Suprapubic skin (tissue), 4 donors: Measurements from ENCODE around the gene SEPTIN11. TPM values are rescaled to one million over a fixed set of nuclear protein-coding genes. Genes with fewer than 3 reads are reported as not detected.

Source experiments
- DNase-seq, 2 donors: peaks; one replicate each; pipeline ENCODE4 v3.0.0-alpha.2; 2019; ENCODE audit warnings: low spot score in 2 of 2
- H3K27ac ChIP-seq: fragments of 200-600 bp; sonication (generic); one replicate; pipeline ENCODE4 v1.5.1; 2019
- H3K27me3 ChIP-seq: fragments of 200-600 bp; sonication (generic); one replicate; pipeline ENCODE4 v1.5.1; 2019
- H3K36me3 ChIP-seq: fragments of 200-600 bp; sonication (generic); one replicate; pipeline ENCODE4 v1.5.1; 2019
- H3K4me1 ChIP-seq: fragments of 200-600 bp; sonication (generic); one replicate; pipeline ENCODE4 v1.5.1; 2019
- H3K4me3 ChIP-seq: fragments of 200-600 bp; sonication (generic); one replicate; pipeline ENCODE4 v1.5.1; 2019; ENCODE audit warnings: mild to moderate bottlenecking
- H3K9me3 ChIP-seq: fragments of 200-600 bp; sonication (generic); one replicate; pipeline ENCODE4 v1.5.1; 2019
- EP300 ChIP-seq: sonication (generic); formaldehyde crosslinking; IDR thresholded peaks from one replicate; pipeline ENCODE4 v1.6.1; 2017; ENCODE audit warnings: antibody characterized with exemption
- POLR2A ChIP-seq, 2 donors: fragments of 450-650 bp; IDR thresholded peaks; one replicate each; pipeline ENCODE4 v1.6.1; 2017; ENCODE audit warnings: antibody characterized with exemption in 2 of 2, mild to moderate bottlenecking in 2 of 2, moderate library complexity in 2 of 2
- POLR2AphosphoS5 ChIP-seq, 3 donors: sonication (generic); formaldehyde crosslinking; IDR thresholded peaks; one replicate each; pipeline ENCODE4 v1.6.1; 2017; ENCODE audit warnings: antibody characterized with exemption in 3 of 3
- WGBS: methylation state at CpG from one replicate; pipeline ENCODE4 v1.1.5; 2018; 5-methylcytosine and 5-hydroxymethylcytosine counted together
- total RNA-seq, 4 donors: library from RNA; depleted of rRNA; stranded (reverse); fragments of >200 nt; gene quantifications; one replicate each; pipeline ENCODE4 v1.1.0, GENCODE V29; 2016
- TF ChIP-seq, protein P1 (sequence below), 2 donors: fragments of 200-600 bp in 1 of 2; fragments of 450-650 bp in 1 of 2; sonication (generic) in 1 of 2; IDR thresholded peaks; one replicate each; pipeline ENCODE4 v1.5.1; 2016 to 2019; ENCODE audit warnings: antibody characterized with exemption in 2 of 2, mild to moderate bottlenecking in 1 of 2, moderate library complexity in 1 of 2

The SEPTIN11 gene
- total RNA-seq, 4 donors from 2014 or later: 18.6 to 41.6 (median 25.1) TPM

GRCh38 chr4:76931576-76932276 lies 17.8 kb upstream of the SEPTIN11 start:
- no peaks in the 10 kb centered on the region for H3K9me3 ChIP-seq
- WGBS: 89% methylated on average over 7 of the region's 7 CpGs
- DNase-seq: no peak
- H3K4me1 ChIP-seq: no peaks in the 10 kb centered on the region
- H3K4me3 ChIP-seq: no peak overlapping the region
- H3K27me3 ChIP-seq: no peaks in the 10 kb centered on the region
- H3K36me3 ChIP-seq: no peaks in the 10 kb centered on the region
- TF ChIP-seq, protein P1, sequence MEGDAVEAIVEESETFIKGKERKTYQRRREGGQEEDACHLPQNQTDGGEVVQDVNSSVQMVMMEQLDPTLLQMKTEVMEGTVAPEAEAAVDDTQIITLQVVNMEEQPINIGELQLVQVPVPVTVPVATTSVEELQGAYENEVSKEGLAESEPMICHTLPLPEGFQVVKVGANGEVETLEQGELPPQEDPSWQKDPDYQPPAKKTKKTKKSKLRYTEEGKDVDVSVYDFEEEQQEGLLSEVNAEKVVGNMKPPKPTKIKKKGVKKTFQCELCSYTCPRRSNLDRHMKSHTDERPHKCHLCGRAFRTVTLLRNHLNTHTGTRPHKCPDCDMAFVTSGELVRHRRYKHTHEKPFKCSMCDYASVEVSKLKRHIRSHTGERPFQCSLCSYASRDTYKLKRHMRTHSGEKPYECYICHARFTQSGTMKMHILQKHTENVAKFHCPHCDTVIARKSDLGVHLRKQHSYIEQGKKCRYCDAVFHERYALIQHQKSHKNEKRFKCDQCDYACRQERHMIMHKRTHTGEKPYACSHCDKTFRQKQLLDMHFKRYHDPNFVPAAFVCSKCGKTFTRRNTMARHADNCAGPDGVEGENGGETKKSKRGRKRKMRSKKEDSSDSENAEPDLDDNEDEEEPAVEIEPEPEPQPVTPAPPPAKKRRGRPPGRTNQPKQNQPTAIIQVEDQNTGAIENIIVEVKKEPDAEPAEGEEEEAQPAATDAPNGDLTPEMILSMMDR (IDR thresholded peaks at IDR 0.05): no peak
- TF ChIP-seq POLR2AphosphoS5 (IDR thresholded peaks at IDR 0.05) (no peak), POLR2A (IDR thresholded peaks at IDR 0.05) (no peak), EP300 (no peak)
- no peak overlapping the region for H3K27ac ChIP-seq

DNA sequence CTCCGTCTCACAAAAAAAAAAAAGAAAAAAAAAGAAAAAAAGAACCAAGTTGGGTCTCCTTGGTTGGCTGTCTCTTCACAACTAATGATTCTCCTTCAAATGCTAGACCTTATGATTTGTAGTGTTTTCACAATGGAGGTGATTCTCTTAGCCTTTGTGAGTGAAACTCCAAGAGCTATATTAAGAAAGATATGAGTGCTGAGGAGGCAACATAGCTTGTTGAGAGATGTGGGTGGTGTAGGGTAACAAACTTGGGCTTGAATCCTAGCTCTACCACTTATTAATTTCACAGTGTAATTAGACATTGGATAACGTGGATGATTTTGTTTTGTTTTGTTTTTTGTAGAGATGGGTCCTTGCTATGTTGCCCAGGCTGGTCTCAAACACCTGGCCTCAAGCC lies 10.4 kb upstream of the SEPTIN11 start:
- Histone ChIP-seq H3K27ac (no peak overlapping the region), H3K4me1 (no peaks in the 10 kb centered on the region), H3K9me3 (no peaks in the 10 kb centered on the region), H3K4me3 (no peak overlapping the region), H3K27me3 (no peaks in the 10 kb centered on the region), H3K36me3 (no peaks in the 10 kb centered on the region)
- no peak for DNase-seq
- TF ChIP-seq POLR2A (IDR thresholded peaks at IDR 0.05) (no peak), EP300 (no peak), POLR2AphosphoS5 (IDR thresholded peaks at IDR 0.05) (no peak)
- TF ChIP-seq, protein P1 (IDR thresholded peaks at IDR 0.05): no peak
- 62% methylated on average over 2 of the region's 2 CpGs for WGBS

GRCh38 chr4:76943129-76943620 lies 6.4 kb upstream of the SEPTIN11 start:
- Histone ChIP-seq H3K4me1 (peaks cover 7% of the 10 kb centered on the region), H3K9me3 (no peaks in the 10 kb centered on the region), H3K4me3 (no peak overlapping the region), H3K27ac (no peak overlapping the region), H3K27me3 (no peaks in the 10 kb centered on the region), H3K36me3 (no peaks in the 10 kb centered on the region)
- DNase-seq: no peak
- 68% methylated on average over 6 of the region's 6 CpGs for WGBS
- TF ChIP-seq, protein P1 (IDR thresholded peaks at IDR 0.05): no peak

- Histone ChIP-seq H3K27ac (no peak overlapping the region), H3K9me3 (no peaks in the 10 kb centered on the region), H3K4me1 (peaks cover 13% of the 10 kb centered on the region), H3K27me3 (no peaks in the 10 kb centered on the region), H3K36me3 (no peaks in the 10 kb centered on the region), H3K4me3 (no peak overlapping the region)
- WGBS: 94% methylated on average over 1 of the region's 1 CpG
- no peak for DNase-seq
- TF ChIP-seq EP300: no peak
- no peak for TF ChIP-seq POLR2A (IDR thresholded peaks at IDR 0.05)
Observed at GRCh38 chr4:76943790-76944189, 5.8 kb upstream of the SEPTIN11 start.

- Histone ChIP-seq H3K27ac (no peak overlapping the region), H3K4me3 (no peak overlapping the region), H3K27me3 (no peaks in the 10 kb centered on the region), H3K36me3 (no peaks in the 10 kb centered on the region), H3K9me3 (no peaks in the 10 kb centered on the region), H3K4me1 (peaks cover 40% of the 10 kb centered on the region)
- no peak for DNase-seq
- WGBS: 84% methylated on average over 2 of the region's 2 CpGs
- TF ChIP-seq POLR2A (IDR thresholded peaks at IDR 0.05) (no peak), POLR2AphosphoS5 (IDR thresholded peaks at IDR 0.05) (no peak), EP300 (no peak)
- TF ChIP-seq, protein P1 (IDR thresholded peaks at IDR 0.05): no peak
Observed at GRCh38 chr4:76947369-76947768, 2.2 kb upstream of the SEPTIN11 start.
